Medulla oblongata (tissue), 1 donor: ENCODE measurements around the gene LHFPL6.

Experiments
- DNase-seq: peaks from one replicate; pipeline ENCODE4 v3.0.0-alpha.2; 2015; ENCODE audit errors: extremely low spot score

Gene LHFPL6

GRCh38 chr13:39306639-39307589 is 296.1 kb downstream of the LHFPL6 start:
- DNase-seq: no peak

DNA sequence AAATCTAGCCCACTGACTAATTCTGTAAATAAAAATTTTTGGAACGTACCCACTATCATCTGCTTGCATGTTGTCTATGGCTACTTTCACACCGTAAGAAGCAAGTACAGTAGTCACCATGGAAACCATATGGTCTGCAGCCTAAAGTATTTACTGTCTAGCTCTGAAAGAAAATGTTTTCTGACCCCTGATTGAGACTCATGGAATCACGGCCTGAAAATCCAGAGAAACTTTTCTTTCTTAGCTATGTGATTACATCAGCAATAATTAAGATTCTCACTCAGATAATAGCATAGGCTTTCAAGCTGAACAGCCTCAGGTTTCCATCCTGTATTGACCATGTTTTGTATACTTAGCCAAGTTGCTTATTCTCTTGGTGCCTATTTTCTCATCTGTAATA is 300.2 kb downstream of the LHFPL6 start:
- DNase-seq: no peak

GRCh38 chr13:39298951-39299350 is 304.0 kb downstream of the LHFPL6 start:
- no peak for DNase-seq

DNA sequence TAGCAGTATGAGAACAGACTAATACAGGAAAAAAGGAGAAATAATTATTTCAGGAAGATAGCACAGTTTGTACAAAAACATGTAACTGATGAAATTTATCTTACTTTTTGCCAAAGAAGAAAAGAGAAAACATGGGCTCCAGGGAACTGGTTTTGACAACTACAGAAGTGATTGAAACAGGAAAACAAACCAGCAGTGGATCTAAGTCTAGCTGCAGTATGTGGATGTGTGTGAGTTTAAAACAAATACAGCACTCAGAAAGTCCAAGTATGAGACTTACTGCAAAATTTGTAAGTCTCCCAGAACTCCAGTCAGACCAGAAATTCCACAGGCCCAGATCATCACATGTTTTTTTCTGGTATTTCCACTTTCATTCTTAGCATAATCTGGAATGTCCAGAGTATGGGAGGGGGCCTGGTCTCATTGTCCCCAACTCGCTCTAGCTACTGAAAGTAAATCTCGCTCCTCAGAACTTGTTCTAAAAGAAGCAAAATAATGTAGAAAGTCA is 305.3 kb downstream of the LHFPL6 start:
- DNase-seq: no peak

- no peak for DNase-seq
Measured at GRCh38 chr13:39297023-39297422, 306.0 kb downstream of the LHFPL6 start.

DNA sequence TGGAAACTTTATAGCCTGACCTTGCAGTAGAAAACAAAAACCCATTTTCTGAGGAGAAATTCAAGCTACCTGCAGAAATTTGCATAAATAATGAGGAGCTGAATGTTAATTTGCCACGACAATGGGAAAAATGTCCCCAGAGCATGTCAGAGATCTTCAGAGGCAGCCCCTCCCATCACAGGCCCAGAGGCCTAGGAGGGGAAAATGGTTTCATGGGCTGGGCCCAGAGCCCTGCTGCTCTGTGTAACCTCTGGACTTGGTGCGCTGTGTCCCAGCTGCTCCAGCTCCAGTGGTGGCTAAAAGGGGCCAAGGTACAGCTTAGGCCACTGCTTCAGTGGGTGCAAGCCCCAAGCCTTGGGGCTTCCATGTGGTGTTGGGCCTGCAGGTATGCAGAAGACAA is 306.8 kb downstream of the LHFPL6 start:
- DNase-seq: no peak
